ENCODE data around the gene PDCD1.
A peak's percentile ranks its signal among the peaks of the same experiment; 100 is the strongest.
"Not testable (repeated sequence)": the region's sequence is repeated elsewhere in the genome, so short reads cannot be mapped to it uniquely, and the experiment has no call there.

Gene PDCD1

DNA sequence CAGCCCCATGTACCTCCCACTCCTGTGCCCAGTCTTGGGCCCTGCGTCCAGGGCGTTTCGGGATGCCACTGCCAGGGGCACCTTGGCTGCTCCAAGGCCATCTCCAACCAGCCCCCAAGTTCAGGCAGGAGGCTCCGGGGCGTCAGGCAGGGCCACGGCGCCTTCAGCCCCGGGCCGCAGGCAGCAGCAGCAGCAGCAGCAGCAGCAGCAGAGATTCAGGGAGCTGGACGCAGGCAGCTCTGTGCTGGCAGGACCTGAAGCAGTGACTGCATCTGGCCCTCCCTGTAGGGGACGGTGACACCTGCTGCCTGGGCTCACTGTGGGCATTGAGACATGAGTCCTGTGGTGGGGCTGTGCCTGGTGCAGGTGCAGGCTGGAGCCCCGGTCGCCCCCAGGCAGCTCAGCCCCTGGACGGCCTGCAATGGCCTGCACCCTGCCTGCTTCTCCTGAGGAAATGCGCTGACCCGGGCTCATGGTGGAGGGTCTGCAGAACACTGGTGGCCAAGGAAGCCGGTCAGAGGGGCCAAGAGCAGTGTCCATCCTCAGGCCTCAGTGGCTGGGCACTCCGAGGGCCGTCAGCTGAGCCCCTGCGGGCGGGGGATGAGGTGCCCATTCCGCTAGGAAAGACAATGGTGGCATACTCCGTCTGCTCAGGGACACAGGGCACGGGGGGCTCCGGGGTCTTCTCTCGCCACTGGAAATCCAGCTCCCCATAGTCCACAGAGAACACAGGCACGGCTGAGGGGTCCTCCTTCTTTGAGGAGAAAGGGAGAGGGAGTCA is 8.0 kb downstream of the PDCD1 start:
- no peak for DNase-seq

DNA sequence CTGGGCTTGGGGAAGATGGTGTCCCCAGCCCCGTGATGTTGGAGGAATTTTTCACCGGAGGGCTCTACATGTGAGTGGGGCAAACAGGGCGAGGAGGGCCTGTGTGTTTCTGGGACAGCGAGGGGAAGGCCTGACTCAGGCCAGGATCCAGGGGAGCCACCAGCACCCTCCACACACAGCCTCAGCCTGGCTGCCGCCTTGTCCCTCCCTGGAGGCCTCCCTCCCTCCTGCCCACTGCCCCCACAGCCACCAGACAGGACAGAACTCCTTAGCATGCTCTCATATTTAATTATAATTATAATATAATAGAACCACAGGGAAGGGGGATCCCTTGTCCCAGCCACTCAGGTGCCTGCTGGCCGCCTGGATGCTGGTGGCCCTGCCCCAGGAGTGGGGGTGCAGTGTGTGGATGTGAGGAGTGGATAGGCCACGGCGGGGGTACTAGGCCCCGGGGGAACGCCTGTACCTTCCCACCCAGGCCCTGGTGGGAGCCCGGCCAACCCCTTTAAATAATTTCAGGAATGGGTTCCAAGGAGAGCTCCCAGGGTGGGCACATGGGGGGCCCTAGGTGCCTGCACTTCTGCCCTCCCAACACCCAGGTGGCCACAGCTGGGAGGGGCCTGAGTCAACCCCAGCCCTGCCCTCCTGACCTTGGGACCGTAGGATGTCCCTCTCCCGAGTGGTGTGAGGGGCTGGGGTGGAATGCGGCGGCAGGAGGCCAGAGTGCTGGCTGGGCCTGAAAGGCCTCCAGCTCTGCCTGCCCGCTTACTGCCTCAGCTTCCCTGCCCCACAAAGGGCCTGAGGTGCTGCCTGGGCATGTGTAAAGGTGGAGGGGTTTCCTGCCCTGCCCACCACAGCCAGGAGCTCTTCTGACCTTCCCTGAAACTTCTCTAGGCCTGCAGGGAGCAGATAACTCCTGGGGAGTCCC is 8.8 kb downstream of the PDCD1 start:
- DNase-seq, result no peak

DNA sequence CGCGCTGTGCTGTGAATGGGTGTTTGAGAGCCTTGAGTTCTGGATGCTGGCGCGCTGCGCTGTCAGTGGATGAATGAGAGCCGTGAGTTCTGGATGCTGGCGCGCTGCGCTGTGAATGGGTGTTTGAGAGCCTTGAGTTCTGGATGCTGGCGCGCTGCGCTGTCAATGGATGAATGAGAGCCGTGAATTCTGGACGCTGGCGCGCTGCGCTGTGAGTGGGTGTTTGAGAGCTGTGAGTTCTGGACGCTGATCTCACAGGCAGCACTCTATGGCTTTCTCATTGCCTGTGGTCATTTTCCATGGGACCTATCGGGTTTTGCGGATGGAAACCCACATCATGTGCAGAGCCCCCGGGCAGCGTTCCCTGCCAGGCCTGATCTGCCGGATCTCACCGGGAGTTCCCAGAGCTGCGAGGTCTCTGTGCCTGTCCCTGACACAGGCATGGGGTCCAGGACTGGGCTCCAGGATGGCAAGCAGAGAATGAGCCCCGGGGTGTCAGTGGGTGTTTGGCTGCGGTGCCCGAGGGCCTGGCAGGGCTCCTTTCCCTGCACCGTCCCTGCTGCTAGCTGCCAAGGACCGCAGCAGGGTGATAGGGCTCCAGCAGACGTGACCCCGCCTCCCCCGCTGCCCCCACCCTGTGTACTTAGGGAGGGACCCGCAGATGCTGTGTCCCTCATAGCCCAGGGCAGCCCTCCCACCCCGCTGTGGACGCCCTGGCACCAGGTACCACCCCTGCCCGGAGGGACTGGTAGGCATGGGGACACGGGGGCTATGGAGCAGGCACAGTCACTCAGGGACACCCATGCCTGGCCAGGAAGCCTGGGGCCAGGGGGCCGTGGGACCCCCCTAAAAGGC is 9.7 kb downstream of the PDCD1 start:
- DNase-seq, result no peak

DNA sequence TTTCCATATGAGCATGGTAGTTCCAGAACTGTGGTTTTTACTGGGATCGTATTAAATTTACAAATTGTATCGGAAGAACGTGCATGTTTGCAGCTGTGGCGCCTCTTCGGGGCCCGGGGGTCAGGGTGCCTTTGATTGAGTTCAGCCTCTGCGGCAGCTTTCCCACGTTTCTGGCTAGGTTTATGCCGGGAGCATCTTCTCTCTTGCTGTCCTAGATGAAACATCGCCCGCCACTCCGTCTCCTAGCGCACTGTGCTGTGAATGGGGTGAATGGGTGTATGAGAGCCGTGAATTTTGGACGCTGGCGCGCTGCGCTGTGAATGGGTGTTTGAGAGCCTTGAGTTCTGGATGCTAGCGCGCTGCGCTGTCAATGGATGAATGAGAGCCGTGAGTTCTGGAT is 12.3 kb downstream of the PDCD1 start:
- DNase-seq, result no peak

DNA sequence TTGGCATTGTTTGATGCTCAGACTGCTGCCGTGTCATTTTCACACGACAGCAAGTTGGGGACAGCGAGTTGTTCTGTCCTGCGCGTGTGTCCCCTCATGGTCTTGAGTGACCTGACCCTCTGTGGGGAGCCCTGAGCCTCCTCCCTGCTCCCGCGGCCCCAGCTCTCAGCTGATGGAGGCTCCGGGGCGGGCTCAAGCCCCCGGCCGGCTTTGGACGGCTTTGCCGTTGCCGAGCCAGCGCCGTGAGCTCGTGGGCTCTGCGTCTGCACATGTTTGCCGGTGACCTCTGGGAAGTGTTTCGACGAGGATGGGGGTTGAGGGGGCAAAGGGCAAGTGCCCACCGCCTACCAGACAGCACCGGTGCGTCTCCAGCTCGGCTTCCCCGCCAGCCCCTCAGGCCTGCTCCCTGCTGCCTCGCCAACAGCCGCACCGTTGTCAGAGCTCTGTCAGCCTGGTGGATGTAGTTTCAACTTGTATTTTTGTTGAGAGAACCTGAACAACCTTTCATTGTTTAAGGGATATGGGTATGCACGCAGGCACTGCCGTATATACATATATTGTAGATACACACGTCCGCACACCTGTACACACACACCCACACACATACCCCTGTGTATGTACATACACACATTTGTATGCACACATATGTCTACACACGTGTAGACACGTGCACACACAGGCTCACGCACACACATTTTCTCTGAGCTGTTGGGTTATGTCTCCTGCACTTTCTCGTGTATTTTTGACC is 13.7 kb downstream of the PDCD1 start:
- DNase-seq, result no peak

DNA sequence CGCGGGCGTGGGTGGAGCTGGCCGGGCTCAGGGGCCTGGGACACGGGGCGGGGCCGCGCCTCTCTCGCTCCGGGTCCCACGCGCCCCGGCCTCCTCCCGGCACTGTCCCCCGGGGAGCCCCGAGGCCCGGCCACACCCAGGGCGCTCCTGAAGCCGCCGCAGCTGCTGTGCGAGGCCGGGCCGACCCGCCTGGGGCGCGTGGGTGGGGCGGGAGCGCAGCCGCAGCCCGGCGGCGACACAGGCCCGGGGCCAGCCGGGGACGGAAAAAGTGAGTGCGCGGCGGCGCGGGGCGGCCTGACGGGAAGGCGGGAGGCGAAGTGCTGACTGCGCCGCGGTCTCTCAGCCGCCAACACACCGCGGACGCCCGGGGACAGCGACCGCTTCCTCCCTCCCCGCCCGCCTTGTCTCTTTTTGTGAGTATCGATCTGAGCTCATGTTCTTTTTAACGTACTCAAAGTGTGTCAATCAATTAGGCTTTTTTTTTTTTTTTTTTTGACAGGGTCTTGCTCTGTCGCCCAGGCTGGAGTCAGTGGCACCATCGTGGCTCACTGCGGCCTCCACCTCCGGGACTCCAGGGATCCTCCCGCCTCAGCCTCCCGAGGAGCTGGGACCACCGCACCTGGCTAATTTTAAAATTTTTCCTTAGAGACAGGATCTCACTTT is 14.5 kb downstream of the PDCD1 start:
- DNase-seq, result peak; percentile 85

DNA sequence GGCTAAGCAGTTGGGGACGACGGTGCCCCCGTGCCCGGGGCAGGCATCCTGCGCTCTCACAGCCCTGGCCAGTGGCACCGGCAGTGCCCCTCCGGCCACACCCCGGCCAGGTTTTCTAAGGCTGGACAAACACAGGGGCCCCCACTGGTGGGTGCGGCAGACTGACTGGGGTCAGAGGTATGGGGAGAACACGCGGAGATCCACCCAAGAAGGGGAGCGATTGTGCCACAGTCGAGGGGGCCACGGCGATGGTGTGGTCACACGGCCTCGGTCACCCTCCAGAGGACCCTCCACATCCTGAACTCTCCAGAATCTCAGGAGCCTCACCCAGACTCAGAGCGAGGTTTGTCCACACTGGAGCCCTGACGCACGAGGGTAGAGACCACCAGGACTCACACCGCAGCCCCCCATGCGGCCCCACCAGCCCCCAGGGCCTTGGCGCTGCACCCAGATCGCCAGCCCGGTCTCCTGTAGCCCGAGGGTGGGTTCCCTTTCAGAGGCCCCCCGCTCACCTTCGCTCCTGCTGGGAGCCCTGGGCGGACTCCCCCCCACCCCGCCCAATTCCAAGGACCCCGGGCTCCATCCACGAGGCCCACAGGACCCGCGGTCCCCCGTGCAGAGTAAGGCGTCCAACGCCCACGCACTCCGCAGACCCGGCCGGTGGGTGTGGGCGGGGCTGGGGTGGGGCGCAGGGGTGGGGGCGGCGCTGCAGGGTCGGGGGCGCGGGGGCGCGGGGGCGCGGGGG is 15.2 kb downstream of the PDCD1 start:
- no peak for DNase-seq

DNA sequence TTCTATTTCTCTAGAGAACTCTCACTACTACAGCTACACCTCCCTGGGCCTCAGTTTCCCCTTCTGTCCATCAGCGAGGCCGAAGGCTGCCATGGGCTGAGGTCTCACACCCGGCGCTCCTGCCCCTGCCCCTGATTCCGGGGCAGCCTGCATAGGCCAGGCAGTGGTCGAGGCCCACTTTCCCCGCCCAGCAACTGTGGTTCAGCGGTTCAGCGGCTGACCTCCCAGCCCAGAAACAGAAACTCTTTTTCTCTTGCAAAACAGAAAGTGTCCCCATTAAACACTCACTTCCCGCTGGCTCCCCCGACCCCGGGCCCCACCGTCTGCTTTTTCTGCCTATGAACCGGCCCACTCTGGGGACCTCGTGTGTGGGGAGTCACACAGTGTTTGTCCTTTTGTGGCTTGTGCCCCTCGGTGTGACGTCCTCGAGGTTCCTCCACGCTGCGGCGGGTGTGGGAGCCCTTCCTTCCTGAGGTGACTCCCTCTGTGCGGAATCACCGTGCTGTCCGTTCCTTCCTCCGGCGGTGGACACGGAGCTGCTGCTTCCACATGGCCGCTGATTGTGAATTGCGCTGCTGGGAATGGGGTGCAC is 16.0 kb downstream of the PDCD1 start:
- DNase-seq, result peak; percentile 52

DNA sequence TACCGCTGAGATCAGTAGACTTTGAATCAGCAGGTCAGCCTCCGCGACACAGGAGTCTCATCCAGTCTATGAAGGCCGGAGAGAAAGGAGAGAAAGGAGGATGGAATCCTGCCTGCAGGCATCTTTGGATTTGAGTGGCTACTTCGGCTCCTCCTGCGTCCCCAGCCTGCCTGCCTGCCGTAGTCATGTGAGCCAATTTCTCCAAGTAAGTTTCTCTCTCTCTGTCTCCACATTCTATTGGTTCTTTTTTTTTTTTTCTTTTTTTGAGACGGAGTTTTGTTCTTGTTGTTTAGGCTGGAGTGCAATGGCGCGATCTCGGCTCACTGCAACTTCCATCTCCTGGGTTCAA is 16.7 kb downstream of the PDCD1 start:
- DNase-seq, result no peak

DNA sequence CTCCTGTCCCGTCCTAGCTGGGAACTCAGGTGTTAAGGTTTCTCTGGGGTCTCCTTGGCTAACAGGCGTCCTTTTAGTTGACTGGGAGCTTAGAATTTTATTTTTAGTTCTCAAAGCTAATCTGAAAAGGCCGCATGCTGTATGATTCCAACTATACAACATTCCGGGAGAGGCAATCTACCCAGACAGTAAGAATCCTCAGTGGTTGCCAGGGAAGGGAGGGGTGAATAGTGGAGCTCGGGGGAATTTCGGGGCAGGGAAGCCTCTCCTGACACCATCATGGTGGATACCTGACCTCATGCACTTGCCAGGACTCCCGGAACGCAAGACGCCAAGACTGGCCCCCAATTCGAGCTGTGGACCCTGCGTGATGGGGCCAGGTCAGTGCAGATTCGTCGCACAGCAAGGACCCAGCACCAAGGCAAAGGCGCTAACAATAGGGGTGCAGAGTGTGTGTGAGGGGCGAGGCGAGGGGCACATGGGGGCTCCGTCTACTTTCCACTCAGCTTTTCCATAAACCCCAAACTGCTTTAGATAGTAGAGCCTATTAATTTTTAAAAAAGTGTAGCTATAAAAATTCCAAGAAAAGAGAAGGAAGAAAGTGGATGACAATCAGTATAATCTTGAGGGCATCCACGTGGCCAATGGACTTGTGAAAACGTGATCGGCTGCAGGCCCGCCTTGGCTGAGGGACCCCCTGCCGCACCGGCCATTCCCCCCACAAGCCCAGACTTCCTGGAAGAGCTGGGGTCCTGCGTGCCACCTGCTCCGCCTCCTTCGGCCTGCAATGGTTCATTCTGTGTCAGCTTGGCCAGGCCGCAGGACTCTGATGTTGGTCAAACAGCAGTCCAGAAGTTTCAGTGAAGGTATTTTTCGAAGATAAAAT is 17.3 kb downstream of the PDCD1 start:
- DNase-seq, result no peak

DNA sequence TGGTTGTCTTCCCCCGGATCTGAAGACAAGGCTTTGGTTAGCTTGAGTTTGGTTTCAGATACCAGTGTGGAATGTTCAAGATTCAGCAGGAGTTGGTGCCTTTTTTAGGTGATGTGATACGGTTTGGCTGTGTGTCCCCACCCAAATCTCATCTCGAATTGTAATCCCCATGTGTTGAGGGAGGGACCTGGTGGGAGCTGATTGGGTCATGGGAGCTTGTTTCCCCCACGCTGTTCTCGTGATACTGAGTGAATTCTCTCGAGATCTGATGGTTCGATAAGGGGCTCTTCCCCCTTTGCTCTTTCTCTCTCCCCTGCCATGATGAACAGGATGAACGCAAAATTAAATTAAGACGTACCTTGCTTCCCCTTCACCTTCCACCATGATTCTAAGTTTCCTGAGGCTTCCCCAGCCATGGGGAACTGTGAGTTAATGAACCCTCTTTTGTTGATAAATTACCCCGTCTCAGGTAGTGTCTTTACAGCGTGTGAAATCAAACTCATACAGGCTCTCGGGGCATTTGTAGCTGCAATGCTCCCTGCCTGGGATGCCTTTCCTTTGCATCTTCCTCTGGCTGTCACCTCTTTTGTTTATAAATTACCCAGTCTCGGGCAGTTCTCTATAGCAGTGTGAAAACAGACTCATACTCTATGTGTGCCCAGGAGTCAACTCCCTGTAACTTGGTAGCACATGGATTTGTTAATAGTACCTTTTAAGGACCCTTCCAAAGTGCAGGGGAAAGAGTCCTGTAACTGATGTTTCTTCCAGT is 21.3 kb downstream of the PDCD1 start:
- DNase-seq, result no peak

DNA sequence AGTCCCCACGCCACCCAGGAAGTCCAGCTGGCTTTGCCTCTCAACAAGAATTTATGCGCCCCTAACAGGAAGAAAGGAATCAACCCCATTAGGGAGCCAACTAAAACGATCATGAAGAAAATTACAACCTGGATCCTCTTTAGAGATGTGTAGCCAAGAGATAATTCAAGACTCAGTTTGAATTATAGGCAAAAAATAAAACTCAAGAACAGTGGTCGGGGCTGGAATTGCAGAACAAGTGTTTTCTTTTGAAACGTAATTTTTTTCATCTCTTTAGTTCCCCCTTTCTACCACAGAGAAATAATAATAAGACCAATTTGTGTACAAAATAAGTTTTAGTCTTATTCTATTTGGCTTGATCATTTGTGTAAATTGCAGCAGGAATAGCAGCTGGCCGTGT is 22.4 kb downstream of the PDCD1 start:
- no peak for DNase-seq

DNA sequence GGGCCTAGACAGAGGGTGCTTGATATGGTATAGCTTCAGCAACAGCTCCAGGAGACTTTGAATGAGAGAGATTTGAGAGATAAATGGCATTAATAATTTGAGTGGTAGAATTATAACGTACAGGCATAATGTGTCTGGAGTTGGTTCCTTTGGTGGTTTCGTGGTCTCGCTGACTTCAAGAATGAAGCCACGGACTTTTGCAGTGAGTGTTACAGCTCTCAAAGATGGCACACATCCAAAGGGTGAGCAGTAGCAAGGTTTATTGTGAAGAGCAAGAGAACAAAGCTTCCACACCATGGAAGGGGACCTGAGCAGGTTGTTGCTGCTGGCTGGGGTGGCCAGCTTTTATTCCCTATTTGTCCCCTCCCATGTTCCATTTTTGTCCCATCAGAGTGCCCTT is 23.1 kb downstream of the PDCD1 start:
- no peak for DNase-seq

DNA sequence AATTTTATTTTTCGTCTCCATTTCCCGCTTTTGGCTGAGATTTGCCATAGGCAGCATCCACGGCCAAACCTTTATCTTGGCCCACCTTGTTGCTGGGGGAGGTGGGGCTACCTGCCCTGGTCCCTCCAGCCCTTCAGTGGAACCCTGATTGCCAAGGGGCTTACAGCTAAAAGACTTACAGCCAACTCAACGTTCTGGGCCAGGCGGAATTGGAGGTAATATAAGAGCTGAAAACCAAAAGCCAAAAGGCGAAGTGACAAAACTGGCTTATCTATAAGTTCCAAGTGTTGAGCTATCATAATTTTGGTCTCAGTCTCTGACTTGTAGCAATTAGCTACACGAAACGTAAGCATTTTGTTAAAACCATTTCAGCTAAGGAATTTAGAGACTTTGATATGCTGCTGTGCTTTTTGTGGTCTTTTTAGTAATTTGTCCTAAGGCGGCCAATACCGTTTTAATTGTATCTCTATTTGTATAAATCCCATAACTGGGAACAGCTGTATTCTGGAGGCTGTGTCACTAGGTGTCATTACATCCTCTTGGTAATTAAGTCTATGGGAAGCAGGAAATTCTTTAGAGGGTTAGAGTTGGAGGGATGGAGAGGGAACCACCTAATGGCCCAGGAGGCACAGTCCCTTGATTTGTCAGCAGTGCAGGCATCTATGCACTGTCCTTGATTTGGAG is 24.0 kb downstream of the PDCD1 start:
- DNase-seq, result no peak

DNA sequence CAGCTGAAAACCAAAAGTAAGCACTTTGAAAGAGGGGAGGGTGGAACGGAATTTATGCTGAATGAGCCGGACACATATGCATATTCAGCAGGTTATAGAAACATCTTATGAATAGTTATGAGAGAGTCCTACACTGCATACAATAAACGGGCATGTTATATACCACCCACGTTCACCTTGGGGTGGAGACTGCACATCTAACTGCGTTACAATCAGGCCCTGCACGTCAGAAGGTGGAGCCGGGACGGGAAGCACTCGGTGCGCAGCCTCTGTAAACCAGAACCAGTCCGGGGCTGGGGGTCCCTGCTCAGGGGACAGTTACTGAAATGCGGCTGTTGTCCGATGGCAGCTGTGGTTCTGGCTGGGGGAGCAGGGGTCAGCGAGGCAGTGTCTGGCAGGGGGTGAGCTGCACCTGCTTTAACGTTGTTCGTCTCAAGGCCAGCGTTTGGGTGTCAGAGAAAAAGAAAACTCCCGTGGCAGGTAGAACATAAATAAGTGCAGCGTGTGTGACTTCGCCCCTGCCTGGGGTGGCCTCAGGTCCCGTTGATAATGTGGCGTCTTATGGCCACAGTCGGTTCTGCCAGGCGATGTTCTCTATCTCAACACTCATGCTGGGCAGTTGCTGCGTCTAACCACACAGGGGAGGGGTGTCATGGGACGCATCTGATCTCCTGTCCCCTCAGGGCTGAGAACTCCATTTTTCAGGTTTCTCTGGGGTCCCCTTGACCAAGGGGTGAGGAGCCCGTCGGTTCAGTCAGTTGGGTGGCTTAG is 24.8 kb downstream of the PDCD1 start:
- not testable (repeated sequence) for DNase-seq

DNA sequence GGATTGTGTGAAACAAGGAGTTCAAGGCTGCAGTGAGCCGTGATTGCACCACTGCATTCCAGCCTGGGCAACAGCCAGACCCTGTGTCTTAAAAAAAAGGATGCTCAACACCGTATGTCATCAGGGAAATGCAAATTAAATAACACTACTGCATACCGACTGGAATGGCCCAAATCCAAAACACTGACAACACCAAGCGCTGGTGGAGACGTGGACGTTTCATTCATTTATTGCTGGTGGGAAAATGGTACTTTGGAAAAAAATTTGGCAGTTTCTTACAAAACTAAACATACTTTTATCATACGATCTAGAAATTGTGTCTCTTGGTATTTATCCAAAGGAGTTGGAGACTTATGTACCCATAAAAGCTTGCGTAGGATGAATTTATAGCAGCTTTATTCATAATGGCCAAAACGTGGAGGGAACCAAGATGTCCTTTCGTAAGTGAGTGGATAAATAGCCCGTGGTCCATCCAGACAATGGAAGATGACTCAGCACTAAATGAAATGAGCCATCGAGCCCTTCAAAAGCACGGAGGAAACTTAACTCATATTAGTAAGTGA is 25.5 kb downstream of the PDCD1 start:
- no peak for DNase-seq

DNA sequence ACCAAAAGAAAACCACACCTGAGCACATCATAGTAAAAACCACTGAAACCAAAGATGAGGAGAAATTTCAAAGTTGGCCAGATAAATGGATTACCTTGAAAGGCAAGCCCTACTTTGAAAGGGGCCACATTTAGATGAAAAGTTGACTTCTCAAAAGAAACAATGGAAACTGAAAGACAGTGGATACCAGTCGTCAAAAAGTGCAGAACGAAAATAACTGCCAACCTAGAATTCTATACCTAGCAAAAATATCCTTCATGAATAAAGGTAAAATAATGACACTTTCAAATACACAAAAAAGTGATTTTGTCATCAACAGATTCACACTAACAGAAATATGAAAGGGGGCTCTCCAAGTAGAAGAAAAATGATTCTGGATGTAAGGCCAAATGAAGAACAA is 31.3 kb downstream of the PDCD1 start:
- DNase-seq, result no peak
